HL-60/S4 (cell line): Measurements from ENCODE around the gene DSCAML1.

ENCODE experiments used
- in situ Hi-C: fragments of 300-500 bp; cut with MboI; formaldehyde crosslinking; loops from 2 replicates; pipeline ENCODE4 v1.14.3; 2022; ENCODE audit warnings: low sequenced_read_pairs

The DSCAML1 gene

DNA sequence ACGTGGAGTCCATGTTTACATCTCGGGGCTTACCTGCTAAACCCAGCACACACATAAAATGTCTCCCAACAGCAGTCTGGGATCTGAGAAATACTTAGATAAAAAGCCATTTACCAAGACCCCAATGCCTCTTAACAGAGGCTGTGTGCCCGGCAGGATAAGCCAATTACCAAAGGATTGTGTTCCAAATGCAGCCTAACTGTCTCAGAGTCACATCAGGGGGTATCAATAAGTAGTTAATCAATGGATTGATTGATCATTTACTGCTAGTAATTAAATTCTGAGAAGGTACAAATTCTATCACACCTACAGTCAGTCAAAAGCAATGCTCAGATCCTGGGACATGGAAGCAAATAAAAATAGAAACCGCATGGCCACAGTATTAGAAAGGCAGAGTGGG, 125.6 kb downstream of the DSCAML1 start:
- in situ Hi-C loops = no loop called here

DNA sequence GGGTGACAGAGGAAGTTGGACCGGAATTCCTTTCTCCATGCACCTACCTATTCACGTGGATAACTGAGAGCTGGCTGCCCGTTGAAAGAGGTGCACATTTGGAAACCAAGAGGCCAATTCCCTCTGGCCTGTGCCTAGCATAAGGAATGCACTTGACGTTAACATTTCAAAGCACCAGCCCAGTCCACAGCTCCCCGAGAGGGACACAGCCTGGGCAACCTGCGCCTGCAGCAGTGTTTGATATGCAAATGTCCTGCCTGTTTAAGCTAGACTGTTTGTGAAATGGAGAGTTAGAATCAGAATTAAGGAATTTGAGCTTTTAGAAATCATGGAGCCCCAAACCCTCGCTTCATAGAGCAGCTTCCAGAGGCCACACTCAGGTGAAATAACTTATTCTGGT, 126.1 kb downstream of the DSCAML1 start:
- in situ Hi-C loops = no loop called here

GRCh38 chr11:117670443-117670842, 126.6 kb downstream of the DSCAML1 start:
- in situ Hi-C loops = no loop called here

- in situ Hi-C loops = no loop called here
Measured at GRCh38 chr11:117669616-117670015, 127.4 kb downstream of the DSCAML1 start.

DNA sequence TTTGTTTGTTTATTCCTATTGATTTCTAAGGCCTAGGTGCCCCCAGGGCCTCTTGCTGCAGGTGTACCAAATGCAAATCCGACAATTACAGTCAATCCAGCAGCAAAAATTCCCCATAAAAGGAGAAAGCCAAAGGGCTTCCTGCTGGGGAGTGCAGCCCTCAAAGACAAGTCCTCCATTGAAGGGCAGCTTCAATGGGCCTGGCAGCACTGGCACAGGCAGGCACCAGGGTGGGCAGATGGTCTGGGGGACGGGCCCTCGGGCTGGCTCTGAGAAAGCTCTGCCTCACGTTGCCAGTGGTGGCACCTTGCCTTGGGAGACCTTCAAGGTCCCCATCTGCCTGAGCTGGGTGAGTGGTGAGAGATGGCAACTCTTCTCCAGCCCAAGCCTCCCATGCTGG, 128.0 kb downstream of the DSCAML1 start:
- in situ Hi-C loops = no loop called here

- in situ Hi-C loops = no loop called here
Measured at GRCh38 chr11:117668321-117668751, 128.7 kb downstream of the DSCAML1 start.

GRCh38 chr11:117664897-117665296, 132.1 kb downstream of the DSCAML1 start:
- in situ Hi-C loops = no loop called here

DNA sequence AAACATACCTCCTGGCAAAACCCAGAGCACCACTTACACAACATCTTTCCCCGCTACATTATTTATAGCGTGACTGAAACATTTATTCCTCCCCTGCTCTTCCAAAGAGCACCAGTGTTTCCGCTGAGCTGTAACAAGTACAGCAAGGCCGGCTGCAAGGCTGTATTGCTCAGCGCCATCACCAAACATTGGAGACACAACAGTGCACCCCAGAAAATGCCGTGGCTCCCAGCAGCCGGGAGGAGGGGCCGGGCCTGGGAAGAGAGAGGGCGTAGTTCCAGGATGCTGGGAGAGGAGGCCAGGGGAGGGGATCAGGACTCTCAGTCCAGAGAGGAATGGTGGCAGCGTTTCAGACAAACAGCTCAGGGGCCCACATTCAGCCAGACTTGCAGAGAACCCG, 133.2 kb downstream of the DSCAML1 start:
- in situ Hi-C loops = no loop called here

DNA sequence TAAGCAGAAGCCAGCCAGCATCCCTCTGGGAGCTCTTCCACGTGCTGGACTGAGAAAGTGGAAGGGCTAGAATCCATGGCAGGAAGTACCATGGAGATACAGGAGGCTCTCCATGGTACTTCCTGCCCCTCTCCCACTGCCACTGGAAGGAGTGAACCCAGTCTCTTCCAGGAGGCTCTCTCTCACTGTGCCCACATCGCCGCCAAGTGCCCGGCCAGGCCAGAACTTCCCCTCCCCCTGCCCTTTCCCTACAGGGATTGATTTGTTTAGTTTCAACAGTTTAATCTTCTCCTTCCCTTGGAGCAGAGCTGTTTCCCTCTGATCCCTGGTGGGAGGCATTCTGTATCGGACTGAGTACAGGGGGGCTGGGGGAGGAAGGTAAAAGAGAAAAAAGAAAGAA, 133.6 kb downstream of the DSCAML1 start:
- in situ Hi-C loops = no loop called here

- in situ Hi-C loops = no loop called here
Measured at GRCh38 chr11:117662671-117663269, 134.2 kb downstream of the DSCAML1 start.

DNA sequence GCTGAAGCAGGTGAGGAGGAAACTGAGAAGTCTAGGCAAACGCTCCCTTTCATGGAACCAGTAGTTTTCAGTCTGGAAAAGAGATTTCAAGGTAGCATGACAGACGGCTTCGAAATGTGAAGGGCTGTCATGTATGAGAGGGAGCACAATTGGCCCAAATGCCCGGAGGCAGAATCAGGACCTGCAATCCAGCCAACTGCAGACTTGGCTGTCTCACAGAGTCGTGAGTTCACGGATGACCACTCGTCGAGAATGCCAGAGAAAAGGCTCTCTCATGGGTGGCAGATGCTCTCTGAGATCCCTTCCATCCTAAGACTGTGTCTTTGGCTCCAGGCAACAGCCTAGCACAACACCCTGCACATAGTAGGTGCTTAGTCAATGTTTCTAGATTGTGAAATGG, 134.8 kb downstream of the DSCAML1 start:
- in situ Hi-C loops = no loop called here

DNA sequence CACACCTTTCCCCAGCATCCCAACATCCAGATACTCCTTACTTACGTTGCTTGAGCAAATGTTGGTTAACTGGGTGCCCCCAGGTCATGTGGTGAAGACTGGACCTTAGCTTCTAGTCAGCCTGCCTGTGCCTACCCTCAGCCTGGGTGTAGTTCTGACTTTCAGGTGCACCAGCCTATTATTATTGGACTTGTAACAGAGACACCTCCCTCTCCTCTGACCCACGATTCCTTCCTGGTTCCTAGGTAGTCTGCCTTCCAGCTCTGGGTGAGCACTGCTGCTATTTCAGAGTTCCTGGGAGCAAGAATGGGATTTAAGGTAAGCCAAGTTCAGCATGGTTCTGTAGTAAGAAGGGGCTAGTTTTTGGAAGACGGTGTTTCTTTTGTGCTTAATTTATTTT, 138.2 kb downstream of the DSCAML1 start:
- in situ Hi-C loops = no loop called here

DNA sequence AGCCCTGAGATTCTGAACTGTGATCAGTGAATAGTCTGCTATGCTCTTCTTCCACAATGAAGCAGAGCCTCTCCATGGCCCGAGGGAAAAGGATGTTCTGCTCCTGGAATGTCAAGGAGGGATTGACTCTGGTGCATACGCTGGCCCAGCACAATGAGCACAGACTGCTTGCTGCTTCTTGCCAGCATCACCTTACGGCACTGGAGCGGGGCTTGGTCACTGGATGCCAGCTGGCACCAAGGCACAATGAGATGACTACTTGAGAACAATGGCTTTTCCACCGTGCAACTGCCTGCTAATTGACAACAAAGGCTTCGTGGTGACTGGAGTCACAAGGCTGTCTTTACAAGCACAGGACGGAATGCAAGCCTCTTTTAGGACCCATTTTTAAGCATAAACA, 139.2 kb downstream of the DSCAML1 start:
- in situ Hi-C loops = no loop called here

DNA sequence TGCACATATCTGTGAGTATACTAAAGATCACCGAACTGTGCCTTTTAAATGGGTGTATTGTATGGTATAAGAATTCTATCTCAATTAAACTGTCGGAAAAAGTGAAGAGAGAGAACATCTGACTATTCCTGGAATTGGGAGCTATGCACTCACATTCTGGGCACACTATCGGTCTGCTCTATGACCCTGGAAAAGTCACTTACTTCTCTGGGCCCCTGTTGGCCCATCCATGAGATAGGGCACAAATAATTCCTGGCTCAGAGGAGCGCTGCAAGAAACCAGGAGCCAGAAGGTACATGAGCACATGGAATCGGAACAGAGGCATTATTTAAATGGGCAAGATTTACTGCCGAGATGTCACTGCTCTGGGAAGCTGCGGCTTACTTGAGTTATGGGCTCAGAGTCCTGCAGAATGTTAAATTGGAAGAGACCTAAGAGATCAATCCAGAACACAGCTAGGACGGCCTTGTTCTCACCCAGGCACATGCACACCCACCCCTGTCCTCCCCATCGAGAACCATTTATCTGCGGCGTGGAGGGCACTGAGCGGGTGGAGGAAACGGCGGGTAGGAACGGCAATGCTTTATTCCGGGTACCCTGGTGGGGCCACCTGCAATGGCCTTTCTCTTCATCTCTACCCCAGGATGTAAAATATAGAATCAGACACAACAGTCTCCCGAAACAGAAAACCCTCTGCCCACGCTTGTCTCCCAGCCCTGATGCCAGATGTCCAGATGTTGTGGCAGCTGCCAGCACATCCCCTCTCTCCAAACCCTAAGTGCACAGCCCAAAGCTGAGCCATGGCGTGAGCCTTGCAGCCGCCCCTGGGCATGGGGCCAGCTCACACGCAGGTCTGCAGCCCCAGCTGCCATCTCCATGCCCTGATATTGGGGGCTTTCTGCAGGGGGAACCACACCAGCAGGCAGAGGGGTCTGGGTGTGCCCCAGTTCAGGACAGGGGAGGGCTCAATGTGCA, 142.4 kb downstream of the DSCAML1 start:
- in situ Hi-C loops = no loop called here

DNA sequence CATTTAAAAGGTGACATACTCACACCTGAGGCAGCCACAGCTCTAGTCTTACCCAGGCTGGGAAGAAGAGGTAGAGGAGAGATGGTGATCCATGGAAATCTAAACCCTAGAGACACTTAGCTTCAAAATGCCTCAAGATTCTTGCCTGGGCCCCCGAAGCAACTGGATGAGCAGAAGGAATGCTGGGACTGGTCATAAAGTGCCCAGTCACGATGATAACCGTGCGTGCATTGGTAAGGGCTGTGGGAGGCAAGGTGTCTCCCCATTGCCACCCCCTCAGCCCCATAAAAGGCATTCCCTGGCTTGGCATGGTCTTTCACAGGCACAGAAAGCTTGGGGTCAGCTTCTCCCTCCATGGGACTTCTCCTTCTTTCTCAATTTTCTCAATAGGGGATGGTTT, 144.5 kb downstream of the DSCAML1 start:
- in situ Hi-C loops = no loop called here

GRCh38 chr11:117649296-117650055, 147.5 kb downstream of the DSCAML1 start:
- in situ Hi-C loops = no loop called here

DNA sequence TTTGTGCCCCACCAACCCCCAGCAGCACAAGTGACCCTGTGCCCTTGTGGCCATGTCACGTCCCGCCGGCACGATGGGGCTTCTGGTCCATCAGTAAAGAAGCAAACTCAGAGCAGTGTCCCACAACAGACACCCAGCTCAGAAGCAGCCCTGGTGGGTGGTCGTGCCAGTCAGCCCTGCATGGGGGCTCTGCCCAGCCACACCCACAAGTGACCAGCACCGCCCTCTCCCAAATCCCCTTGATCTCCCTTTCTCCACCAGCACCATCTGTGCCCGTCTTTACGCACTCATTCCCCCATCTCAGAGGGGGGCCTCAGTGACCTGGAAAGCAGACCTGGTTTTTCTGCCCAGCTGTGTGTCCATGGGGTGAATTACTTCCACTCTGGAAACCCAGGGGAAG, 149.1 kb downstream of the DSCAML1 start:
- in situ Hi-C loops = no loop called here

DNA sequence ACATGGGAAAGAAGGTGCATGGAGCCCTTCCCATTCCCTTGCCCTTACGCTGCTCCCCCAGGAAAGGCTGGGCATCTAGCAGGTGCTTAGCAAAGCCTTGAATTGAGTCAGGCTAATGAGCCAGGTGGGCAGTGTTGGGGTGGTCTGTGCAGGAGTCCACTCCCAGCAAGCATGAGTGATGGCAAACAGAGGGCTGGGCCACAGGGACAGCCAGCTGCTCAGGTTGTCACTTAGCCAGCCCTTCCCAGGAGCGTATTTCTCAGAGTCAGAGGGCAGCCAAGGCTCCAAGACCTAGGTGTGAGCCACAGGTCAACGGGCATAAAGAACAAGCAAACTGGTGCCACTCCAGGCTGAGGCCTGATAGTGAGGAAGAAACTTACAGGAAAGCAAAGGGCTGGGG, 149.8 kb downstream of the DSCAML1 start:
- in situ Hi-C loops = no loop called here

- in situ Hi-C loops = no loop called here
Measured at GRCh38 chr11:117646411-117646810, 150.6 kb downstream of the DSCAML1 start.

- in situ Hi-C loops = no loop called here
Measured at GRCh38 chr11:117644403-117645155, 152.4 kb downstream of the DSCAML1 start.
